Measurements from ENCODE around the gene GOLGB1.

GOLGB1 gene

GRCh38 chr3:121627622-121628021, 121.9 kb downstream of the GOLGB1 start:
- DNase-seq, result no peak

DNA sequence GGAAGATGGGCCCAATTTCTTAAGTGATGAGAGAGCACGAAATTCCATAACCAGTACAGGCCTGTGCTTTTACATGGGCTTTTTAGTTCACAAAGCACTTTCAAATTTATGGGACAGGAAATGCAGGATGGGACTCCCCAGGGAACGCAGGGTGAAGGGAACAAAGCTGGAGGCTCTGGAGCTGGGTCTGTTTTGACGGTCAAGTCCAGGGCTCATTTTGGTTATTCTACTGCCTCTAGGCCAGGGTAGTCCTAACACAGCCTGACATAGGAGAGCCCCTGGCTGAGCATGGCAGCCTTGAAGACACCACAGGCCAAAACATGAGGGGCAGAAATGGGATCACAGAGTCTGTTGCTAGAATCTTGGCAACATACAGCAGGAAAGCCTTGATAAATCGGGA, 122.3 kb downstream of the GOLGB1 start:
- DNase-seq, result no peak

GRCh38 chr3:121626495-121626894, 123.0 kb downstream of the GOLGB1 start:
- no peak for DNase-seq

GRCh38 chr3:121624147-121624899, 125.2 kb downstream of the GOLGB1 start:
- DNase-seq, result no peak

DNA sequence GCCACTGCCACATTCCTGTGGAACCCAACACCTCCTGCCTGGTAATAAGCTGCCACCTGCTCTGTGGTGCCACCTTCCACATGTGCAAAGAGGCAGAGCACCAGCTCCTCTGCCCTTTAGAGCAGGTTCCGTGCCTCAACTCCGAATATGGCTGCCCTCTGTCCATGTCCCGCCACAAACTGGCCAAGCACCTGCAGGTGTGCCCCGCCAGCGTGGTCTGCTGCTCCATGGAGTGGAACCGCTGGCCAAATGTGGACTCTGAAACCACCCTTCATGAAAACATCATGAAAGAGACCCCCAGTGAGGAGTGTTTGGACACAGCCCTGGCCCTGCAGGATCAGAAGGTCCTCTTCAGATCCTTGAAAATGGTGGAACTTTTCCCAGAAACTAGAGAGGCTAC, 128.1 kb downstream of the GOLGB1 start:
- DNase-seq, result no peak

DNA sequence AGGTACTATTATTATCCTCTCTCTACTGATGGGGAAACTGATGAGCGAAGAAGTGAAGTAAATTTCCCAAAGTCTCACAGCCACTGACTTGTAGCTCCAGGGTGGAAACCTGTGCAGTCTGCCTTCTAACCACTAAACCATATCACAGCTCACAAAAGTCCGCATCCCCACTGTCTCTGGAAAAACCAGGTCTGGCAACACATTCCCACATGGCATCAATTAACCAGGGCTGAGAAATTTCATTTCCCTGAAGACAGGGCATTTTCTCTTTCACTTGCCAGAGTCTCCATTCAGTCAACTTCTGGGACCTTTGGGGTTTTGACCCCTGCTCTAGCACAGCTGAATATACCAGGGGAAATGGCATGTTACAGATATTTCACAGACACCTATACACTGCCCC, 129.8 kb downstream of the GOLGB1 start:
- no peak for DNase-seq

All from right forelimb (tissue), 1 donor.